ENCODE results near the gene PCBP3.

- TF ChIP-seq GATA2 (IDR thresholded peaks at IDR 0.05; ENCODE audit: low read depth, low read length) (no peak), GATA3 (IDR thresholded peaks at IDR 0.05; ENCODE audit: low read depth, low read length) (no peak)
Observed at GRCh38 chr21:45974073-45975019, 330.8 kb downstream of the PCBP3 start.
